ENCODE measurements around the gene DSTN.
A peak's percentile ranks its signal among the peaks of the same experiment; 100 is the strongest.

Gene DSTN

DNA sequence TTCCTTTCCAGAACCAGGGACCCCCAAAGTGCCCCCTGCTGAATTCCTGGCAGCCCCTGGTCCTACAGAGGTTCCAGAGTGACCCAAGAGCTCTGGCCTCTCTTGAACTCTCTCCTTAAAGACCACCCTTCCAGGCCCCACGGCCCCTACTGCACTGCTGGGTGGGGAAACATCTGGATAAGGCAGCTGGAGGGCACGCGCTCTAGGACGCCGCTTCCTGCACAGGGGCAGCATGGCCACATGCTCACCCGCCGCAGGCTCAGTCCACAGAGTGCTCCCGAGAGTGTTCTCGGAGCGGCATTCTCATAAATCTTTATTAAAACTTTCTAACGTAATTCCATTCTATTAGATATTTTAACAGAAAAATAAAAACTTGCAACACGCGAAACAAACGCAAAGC, 75.1 kb downstream of the DSTN start:
- no peak overlapping the region for H3K27ac ChIP-seq
- TF ChIP-seq, protein P1, sequence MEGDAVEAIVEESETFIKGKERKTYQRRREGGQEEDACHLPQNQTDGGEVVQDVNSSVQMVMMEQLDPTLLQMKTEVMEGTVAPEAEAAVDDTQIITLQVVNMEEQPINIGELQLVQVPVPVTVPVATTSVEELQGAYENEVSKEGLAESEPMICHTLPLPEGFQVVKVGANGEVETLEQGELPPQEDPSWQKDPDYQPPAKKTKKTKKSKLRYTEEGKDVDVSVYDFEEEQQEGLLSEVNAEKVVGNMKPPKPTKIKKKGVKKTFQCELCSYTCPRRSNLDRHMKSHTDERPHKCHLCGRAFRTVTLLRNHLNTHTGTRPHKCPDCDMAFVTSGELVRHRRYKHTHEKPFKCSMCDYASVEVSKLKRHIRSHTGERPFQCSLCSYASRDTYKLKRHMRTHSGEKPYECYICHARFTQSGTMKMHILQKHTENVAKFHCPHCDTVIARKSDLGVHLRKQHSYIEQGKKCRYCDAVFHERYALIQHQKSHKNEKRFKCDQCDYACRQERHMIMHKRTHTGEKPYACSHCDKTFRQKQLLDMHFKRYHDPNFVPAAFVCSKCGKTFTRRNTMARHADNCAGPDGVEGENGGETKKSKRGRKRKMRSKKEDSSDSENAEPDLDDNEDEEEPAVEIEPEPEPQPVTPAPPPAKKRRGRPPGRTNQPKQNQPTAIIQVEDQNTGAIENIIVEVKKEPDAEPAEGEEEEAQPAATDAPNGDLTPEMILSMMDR (conservative IDR thresholded peaks at IDR 0.05): no peak
- no peak for TF ChIP-seq ZFX (IDR thresholded peaks at IDR 0.05)

DNA sequence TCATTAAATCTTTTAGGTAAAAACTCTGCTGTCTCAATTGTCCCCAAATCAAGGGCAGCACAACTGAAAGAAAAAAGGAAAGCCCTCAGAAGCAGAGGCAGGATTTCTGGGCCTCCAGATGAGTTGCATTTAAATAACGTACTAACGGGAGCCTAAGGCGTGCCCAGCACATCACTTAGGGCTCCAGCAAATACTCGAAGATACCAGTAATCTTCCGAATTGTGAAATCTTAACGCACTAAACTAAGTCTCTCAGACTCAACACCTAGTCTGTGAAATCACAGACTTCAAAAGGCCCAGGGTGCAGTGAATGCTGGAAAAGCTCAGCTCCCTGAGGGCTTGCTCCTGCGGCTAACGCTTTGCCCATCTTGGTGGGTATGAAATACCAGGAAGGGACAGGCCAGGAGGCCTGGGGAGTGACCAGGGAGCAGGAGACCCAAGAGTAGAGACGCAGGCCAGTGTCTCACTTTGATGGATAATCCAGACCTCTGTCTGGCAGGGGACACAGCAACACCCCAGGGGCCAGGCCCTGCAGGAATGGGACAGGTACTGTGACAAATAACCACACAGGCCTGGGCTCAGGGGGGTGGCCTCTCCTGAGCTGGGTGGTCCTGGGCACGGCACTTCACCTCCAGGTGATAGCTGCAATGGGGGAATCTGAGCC, 75.8 kb downstream of the DSTN start:
- TF ChIP-seq, protein P1 (conservative IDR thresholded peaks at IDR 0.05): no peak
- TF ChIP-seq ZFX (IDR thresholded peaks at IDR 0.05): no peak
- peak overlapping the region; percentile 40 for H3K27ac ChIP-seq

DNA sequence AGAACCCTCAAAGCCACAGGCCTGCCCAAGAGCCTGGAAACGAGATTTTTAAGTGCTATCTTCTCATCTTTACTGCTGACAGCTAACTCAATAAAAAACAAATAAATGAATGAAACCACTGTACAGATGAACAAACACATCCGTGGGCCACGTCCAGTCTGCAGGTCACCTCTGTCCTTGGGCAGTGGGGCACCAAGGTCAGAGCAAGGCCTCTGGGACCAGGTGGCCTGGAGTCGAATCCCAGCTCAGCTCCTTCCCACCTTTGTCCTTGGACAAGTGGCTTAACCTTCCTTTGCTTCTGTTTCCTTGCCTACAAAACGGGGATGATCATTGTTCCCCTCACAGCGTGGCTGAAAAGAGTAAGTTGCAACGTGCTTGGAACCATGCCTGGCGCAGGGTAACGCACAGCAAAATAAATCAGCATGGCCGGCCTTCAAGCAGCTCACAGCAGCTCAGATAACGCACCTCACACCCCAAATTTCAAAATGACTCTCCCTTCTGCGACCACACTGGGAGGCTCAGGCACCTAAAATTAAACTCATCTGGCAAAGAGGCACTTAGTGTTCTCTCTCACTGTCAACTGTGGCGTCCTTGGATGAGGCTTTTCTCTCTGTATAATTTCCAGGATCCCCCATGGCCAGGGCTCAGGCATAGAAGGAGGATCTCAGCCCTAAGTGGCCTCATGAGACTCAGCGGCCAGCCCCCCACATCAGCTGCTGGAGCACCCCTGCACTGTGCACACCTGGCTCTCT, 76.5 kb downstream of the DSTN start:
- H3K27ac ChIP-seq: peak overlapping the region; percentile 40

DNA sequence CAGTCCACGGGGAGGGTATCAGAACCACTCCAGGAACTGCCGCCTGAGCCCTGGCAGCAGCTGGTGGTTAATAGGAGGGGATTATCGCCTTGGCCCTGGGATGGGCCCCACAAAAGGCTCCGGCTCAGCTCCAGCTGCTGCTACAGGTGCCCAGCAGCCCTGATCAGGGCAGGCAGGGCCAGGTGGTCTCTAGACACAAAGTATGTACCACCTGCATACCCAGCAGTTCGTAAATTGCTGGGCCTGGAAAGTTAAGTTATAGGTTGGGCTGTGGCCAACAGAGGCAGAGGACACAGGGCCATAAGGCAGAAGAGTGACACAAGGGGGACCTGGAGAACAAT, 77.1 kb downstream of the DSTN start:
- peak overlapping the region; percentile 40 for H3K27ac ChIP-seq
- TF ChIP-seq ZFX (IDR thresholded peaks at IDR 0.05): no peak
- TF ChIP-seq, protein P1 (conservative IDR thresholded peaks at IDR 0.05): no peak

More for the DNA sequence above, 76.5 kb downstream of the DSTN start:
- TF ChIP-seq, protein P1 (conservative IDR thresholded peaks at IDR 0.05): no peak

DNA sequence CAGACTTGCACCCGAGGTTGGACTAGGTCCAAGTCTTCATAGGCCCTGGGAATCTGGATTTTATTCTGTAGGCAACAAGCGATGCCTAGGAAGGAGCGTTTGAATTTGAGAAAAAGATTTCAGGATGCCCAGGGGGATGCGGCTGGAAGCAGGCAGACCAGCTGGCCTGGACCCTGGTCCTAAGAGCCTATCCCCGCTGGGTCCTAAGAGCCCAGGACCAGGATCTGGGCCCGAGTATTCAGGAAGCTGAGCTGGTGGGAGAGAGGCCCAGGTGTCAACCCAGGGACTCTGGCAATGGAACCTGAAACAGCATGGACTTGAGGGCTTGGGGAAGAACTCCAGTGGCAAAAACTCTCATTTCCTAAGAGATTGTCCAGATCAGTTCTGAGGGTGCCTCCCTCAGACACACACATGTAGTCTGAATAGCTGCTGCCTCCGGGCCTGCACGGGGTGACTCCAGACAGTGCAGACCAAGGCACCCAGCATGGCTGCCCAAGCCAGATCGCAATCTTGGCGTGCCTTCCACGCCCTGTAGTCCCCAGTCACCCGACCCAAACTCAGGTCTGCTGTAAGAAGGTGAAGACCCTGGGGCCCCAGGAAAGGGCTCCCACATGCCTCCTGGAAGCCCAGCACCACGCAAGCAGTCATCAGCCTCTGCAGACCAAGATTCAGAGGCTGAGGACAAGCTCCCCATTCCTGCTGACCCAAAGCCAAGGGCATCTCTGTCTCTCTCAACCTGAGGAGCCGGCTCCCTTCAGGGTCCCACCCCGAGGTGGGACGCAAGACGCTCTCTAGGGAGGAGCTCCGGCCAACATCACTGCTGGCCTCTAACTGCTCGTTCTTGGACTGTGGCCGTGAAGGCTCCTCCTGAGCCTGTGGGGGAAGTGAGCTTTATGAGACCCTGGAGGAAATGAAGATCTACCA, 77.8 kb downstream of the DSTN start:
- no peak for TF ChIP-seq ZFX (IDR thresholded peaks at IDR 0.05)
- TF ChIP-seq, protein P1 (conservative IDR thresholded peaks at IDR 0.05): no peak
- no peak overlapping the region; the same call in 1 of the 2 replicates for H3K27ac ChIP-seq

DNA sequence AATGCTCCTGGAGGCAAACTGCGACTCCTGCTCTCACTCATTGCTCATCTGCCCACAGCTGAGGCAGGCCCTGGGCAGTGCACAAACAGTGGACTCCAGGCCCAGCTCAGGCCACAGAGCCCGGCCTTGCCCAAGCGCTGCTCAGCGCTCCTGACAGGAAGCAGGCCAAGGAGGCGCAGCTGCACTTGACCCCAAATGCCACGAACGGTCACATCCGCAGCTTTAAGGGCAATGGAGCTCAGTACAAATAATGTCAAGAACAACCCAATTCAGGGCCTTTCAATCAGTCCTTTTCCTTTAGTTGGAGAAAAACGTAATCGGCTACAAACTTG, 78.4 kb downstream of the DSTN start:
- no peak overlapping the region for H3K27ac ChIP-seq
- TF ChIP-seq, protein P1 (conservative IDR thresholded peaks at IDR 0.05): no peak
- no peak for TF ChIP-seq ZFX (IDR thresholded peaks at IDR 0.05)
